ENCODE measurements around the gene CKAP2L. TPM values are rescaled to one million over a fixed set of nuclear protein-coding genes. Genes with fewer than 3 reads are reported as not detected.
A peak's percentile ranks its signal among the peaks of the same experiment; 100 is the strongest.

Gene CKAP2L
- total and polyA plus RNA-seq, 2 experiments from 2014 or later: 6.6 to 10.9 TPM

- Histone ChIP-seq H3K79me2 (ENCODE audit: insufficient read depth) (no peaks in the 10 kb centered on the region), H4K20me1 (ENCODE audit: insufficient read depth) (no peaks in the 10 kb centered on the region), H3K36me3 (ENCODE audit: low read depth) (no peaks in the 10 kb centered on the region), H3K4me3 (no peak overlapping the region), H3K4me1 (ENCODE audit: insufficient read depth) (no peaks in the 10 kb centered on the region), H3K27ac (no peak overlapping the region), H3K9ac (peak overlapping the region; percentile 49; the same call in 1 of the 2 replicates), H3K9me3 (ENCODE audit: low read depth) (no peaks in the 10 kb centered on the region), H3K27me3 (replicated peaks; ENCODE audit: insufficient read depth) (no peaks in the 10 kb centered on the region), H3K9me2 (ENCODE audit: insufficient read depth) (no peaks in the 10 kb centered on the region), H3K4me2 (ENCODE audit: unreplicated experiment) (no peak overlapping the region), H2AFZ (peak overlapping the region; percentile 84; the same call in 1 of the 2 replicates), H3F3A (ENCODE audit: insufficient read depth) (no peaks in the 10 kb centered on the region)
- TF ChIP-seq EZH2phosphoT487 (IDR thresholded peaks at IDR 0.05; ENCODE audit: insufficient read depth, low read depth) (no peak), EZH2 (IDR thresholded peaks at IDR 0.05; ENCODE audit: insufficient read depth, poor library complexity, severe bottlenecking) (no peak)
- WGBS, 2 experiments (ENCODE audit: low coverage in 1 of 2, low lambda C conversion rate in 2 of 2, missing lambda C conversion rate in 2 of 2): 78 to 79% methylated on average over 10 to 15 of the region's 15 CpGs
- in situ Hi-C loops (cut with MboI): no loop called here
- no peak for DNase-seq
Observed at GRCh38 chr2:112725545-112726457, 38.6 kb downstream of the CKAP2L start.

- Histone ChIP-seq H3F3A (ENCODE audit: insufficient read depth) (no peaks in the 10 kb centered on the region), H3K27ac (no peak overlapping the region), H3K4me3 (no peak overlapping the region), H3K27me3 (replicated peaks; ENCODE audit: insufficient read depth) (no peaks in the 10 kb centered on the region), H3K4me1 (ENCODE audit: insufficient read depth) (no peaks in the 10 kb centered on the region), H4K20me1 (ENCODE audit: insufficient read depth) (no peaks in the 10 kb centered on the region), H3K9me2 (ENCODE audit: insufficient read depth) (no peaks in the 10 kb centered on the region), H3K9me3 (ENCODE audit: low read depth) (no peaks in the 10 kb centered on the region), H3K79me2 (ENCODE audit: insufficient read depth) (no peaks in the 10 kb centered on the region), H3K9ac (no peak overlapping the region), H2AFZ (no peak overlapping the region), H3K36me3 (ENCODE audit: low read depth) (no peaks in the 10 kb centered on the region), H3K4me2 (ENCODE audit: unreplicated experiment) (no peak overlapping the region)
- in situ Hi-C loops (cut with MboI): loop anchor here (5.0 kb wide), 1 partner anchor 118 kb away; no protein-coding TSS in a partner anchor
- 83 to 87% methylated on average over 21 of the region's 21 CpGs for WGBS, 2 experiments (ENCODE audit: low coverage in 1 of 2, low lambda C conversion rate in 2 of 2, missing lambda C conversion rate in 2 of 2)
- TF ChIP-seq EZH2 (IDR thresholded peaks at IDR 0.05; ENCODE audit: insufficient read depth, poor library complexity, severe bottlenecking) (no peak), EZH2phosphoT487 (IDR thresholded peaks at IDR 0.05; ENCODE audit: insufficient read depth, low read depth) (no peak)
- peak; percentile 34 for DNase-seq
Observed at GRCh38 chr2:112724591-112725525, 39.6 kb downstream of the CKAP2L start.

- in situ Hi-C loops (cut with MboI): loop anchor here (5.0 kb wide), 1 partner anchor 117 kb away; no protein-coding TSS in a partner anchor
- no peak overlapping the region for H2AFZ ChIP-seq
- H3K79me2 ChIP-seq (ENCODE audit: insufficient read depth): no peaks in the 10 kb centered on the region
- no peak overlapping the region for H3K4me3 ChIP-seq
- H3K9me2 ChIP-seq (ENCODE audit: insufficient read depth): no peaks in the 10 kb centered on the region
- 90 to 96% methylated on average over 8 of the region's 8 CpGs for WGBS, 2 experiments (ENCODE audit: low coverage in 1 of 2, low lambda C conversion rate in 2 of 2, missing lambda C conversion rate in 2 of 2)
- no peak overlapping the region for H3K4me2 ChIP-seq (ENCODE audit: unreplicated experiment)
- H4K20me1 ChIP-seq (ENCODE audit: insufficient read depth): no peaks in the 10 kb centered on the region
- TF ChIP-seq EZH2 (IDR thresholded peaks at IDR 0.05; ENCODE audit: insufficient read depth, poor library complexity, severe bottlenecking) (no peak), EZH2phosphoT487 (IDR thresholded peaks at IDR 0.05; ENCODE audit: insufficient read depth, low read depth) (no peak)
- H3K9me3 ChIP-seq (ENCODE audit: low read depth): no peaks in the 10 kb centered on the region
- no peaks in the 10 kb centered on the region for H3K4me1 ChIP-seq (ENCODE audit: insufficient read depth)
- DNase-seq: no peak
- no peaks in the 10 kb centered on the region for H3F3A ChIP-seq (ENCODE audit: insufficient read depth)
- H3K9ac ChIP-seq: no peak overlapping the region
- no peaks in the 10 kb centered on the region for H3K36me3 ChIP-seq (ENCODE audit: low read depth)
- no peak overlapping the region for H3K27ac ChIP-seq
- no peaks in the 10 kb centered on the region for H3K27me3 ChIP-seq (replicated peaks; ENCODE audit: insufficient read depth)
Observed at GRCh38 chr2:112723995-112724394, 40.4 kb downstream of the CKAP2L start.

- Histone ChIP-seq H2AFZ (no peak overlapping the region), H3K4me2 (ENCODE audit: unreplicated experiment) (no peak overlapping the region), H3K9ac (no peak overlapping the region), H3K27ac (no peak overlapping the region), H3K27me3 (replicated peaks; ENCODE audit: insufficient read depth) (no peaks in the 10 kb centered on the region), H3K4me1 (ENCODE audit: insufficient read depth) (no peaks in the 10 kb centered on the region), H4K20me1 (ENCODE audit: insufficient read depth) (no peaks in the 10 kb centered on the region), H3K4me3 (no peak overlapping the region), H3K79me2 (ENCODE audit: insufficient read depth) (no peaks in the 10 kb centered on the region), H3K36me3 (ENCODE audit: low read depth) (no peaks in the 10 kb centered on the region), H3K9me3 (ENCODE audit: low read depth) (no peaks in the 10 kb centered on the region), H3F3A (ENCODE audit: insufficient read depth) (no peaks in the 10 kb centered on the region), H3K9me2 (ENCODE audit: insufficient read depth) (no peaks in the 10 kb centered on the region)
- WGBS, 2 experiments (ENCODE audit: low coverage in 1 of 2, low lambda C conversion rate in 2 of 2, missing lambda C conversion rate in 2 of 2): 94 to 98% methylated on average over 6 of the region's 6 CpGs
- no peak for DNase-seq
- in situ Hi-C loops (cut with MboI): loop anchor here (5.0 kb wide), 1 partner anchor 116 kb away; no protein-coding TSS in a partner anchor
- TF ChIP-seq EZH2phosphoT487 (IDR thresholded peaks at IDR 0.05; ENCODE audit: insufficient read depth, low read depth) (no peak), EZH2 (IDR thresholded peaks at IDR 0.05; ENCODE audit: insufficient read depth, poor library complexity, severe bottlenecking) (no peak)
Observed at GRCh38 chr2:112723547-112723940, 40.9 kb downstream of the CKAP2L start.

Data from GM23248 (cell line).